RPMI7951 (cell line): ENCODE results near the gene ATG16L2. TPM values are rescaled to one million over a fixed set of nuclear protein-coding genes. Genes with fewer than 3 reads are reported as not detected.
A peak's percentile ranks its signal among the peaks of the same experiment; 100 is the strongest.
"Not testable (repeated sequence)": the region's sequence is repeated elsewhere in the genome, so short reads cannot be mapped to it uniquely, and the experiment has no call there.

Experiments used
- DNase-seq: peaks from one replicate; pipeline ENCODE4 v3.0.0-alpha.2; 2012; ENCODE audit warnings: low read depth
- total RNA-seq: library from RNA; depleted of rRNA; stranded (reverse); fragments of >200 nt; shearing (Covaris generic); gene quantifications from 2 replicates; pipeline ENCODE4 v1.2.3, GENCODE V29; 2014

The ATG16L2 gene
- total RNA-seq, 1 experiment from 2014 or later: 3.0 TPM

- no peak for DNase-seq
Measured at GRCh38 chr11:72802822-72803221, 11.4 kb upstream of the ATG16L2 start.

DNA sequence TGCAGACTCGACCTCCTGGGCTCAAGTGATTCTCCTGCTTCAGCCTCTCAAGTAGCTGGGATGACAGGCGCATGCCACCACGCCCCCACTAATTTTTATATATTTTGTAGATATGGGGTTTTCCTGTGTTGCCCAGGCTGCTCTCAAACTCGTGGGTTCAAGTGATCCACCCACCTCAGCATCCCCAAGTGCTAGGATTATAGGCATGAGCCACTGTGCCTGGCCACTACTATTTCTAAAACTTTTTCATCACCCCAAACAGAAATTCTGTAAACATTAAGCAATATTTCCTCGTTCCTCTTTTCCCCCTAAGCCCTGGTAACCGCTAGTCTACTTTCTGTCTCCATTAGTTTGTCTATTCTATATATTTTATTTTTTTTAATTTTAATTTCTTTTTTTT is 9.0 kb upstream of the ATG16L2 start:
- no peak for DNase-seq

GRCh38 chr11:72806378-72806777 is 7.8 kb upstream of the ATG16L2 start:
- not testable (repeated sequence) for DNase-seq

GRCh38 chr11:72807021-72807693 is 7.1 kb upstream of the ATG16L2 start:
- no peak for DNase-seq

- DNase-seq: no peak
Measured at GRCh38 chr11:72807792-72808191, 6.4 kb upstream of the ATG16L2 start.

GRCh38 chr11:72808331-72808798 is 5.8 kb upstream of the ATG16L2 start:
- no peak for DNase-seq

DNA sequence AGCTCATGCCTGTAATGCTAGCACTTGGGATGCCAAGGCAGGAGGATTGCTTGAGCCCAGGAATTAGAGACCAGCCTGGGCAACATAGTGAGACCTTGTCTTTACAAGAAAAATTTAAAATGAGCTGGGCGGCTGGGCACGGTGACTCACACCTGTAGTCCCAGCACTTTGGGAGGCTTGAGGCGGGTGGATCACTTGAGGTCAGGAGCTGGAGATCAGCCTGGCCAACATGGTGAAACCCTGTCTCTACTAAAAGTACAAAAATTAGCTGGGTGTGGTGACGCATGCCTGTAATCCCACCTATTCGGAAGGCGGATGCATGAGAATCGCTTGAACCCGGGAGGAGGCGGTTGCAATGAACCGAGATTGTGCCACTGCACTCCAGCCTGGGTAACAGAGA is 2.5 kb upstream of the ATG16L2 start:
- peak; percentile 59 for DNase-seq

- DNase-seq: peak; percentile 46
Measured at GRCh38 chr11:72812604-72812966, 1.6 kb upstream of the ATG16L2 start.

GRCh38 chr11:72812967-72813739 is 1.1 kb upstream of the ATG16L2 start:
- DNase-seq: peak; percentile 79

GRCh38 chr11:72813740-72814285 is 398 bp upstream of the ATG16L2 start:
- peak; percentile 79 for DNase-seq

GRCh38 chr11:72815110-72815618 is 953 bp downstream of the ATG16L2 start:
- DNase-seq: peak; percentile 46

- DNase-seq: no peak
Measured at GRCh38 chr11:72816404-72816990, 2.3 kb downstream of the ATG16L2 start.

DNA sequence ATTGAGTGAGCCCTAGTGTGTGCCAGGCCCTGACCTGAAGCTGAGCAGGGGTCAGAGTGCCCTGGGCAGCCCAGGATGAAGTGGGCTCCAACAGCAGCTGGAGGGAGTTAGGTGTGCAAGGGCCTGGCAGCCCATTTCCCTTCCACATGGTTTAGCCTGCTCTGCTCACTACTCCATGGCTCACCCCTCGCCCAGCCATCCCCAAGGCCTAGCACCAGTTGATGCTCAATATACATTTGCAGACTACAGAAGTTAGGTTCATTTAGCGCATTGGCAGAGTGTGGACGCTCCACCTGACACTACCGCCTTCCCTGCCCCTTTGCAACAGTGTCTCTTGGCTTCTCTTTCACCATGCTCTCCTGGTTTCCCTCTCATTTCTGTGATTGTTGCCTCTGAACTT is 3.8 kb downstream of the ATG16L2 start:
- DNase-seq: no peak

DNA sequence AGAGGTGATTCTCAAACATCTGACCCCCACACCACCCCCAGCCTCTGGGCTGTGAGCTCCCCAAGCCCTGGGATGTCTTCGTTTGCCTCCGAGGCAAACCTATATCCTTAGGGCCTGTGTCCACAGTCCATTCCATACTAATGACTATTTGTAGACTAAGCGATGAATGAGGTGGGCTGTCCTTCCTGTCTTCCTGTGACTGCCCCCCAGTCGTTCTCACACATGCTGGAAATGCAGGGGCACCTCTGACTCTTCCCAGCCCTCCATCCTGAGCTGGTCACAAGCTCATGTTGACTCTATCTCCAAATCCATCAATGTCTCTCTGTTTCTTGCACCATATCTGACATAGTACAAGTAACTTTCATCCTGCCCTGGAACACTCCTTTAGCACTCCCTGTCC is 4.8 kb downstream of the ATG16L2 start:
- DNase-seq: no peak

GRCh38 chr11:72820439-72821139 is 6.4 kb downstream of the ATG16L2 start:
- no peak for DNase-seq

GRCh38 chr11:72821221-72821919 is 7.2 kb downstream of the ATG16L2 start:
- DNase-seq: no peak

DNA sequence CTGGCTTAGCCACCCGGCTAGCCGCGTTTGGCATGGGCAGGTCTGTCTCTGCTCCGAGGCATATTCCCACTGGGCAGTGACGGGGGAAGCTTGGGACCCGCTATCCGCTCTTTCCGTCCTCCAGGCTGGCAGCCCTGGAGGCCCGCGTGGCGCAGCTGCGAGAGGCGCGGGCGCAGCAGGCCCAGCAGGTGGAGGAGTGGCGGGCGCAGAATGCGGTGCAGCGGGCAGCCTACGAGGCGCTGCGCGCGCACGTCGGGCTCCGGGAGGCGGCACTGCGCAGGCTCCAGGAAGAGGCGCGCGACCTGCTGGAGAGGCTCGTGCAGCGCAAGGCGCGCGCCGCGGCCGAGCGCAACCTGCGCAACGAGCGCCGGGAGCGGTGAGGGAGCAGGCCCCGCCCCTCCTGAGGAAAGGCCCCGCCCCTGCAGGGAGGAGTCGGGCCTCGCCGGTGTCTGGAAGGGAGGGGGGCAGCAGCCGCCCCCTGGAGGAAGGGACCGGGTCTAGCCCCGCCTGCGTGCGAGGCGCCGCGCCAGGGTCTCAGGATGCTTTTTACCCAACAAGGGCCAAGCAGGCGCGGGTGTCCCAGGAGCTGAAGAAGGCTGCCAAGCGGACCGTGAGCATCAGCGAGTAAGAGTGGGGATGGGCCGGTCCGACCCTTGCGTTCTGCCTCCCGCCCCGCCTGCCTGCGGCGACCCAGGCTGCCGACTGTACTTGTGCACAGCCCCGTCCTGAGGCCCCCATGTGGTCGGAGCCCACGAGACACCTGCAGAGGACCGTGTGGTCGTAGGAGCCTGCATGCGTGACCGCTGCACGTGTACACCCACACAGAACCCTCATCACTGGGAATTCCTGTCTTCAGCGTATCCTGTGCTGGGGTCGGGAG is 7.9 kb downstream of the ATG16L2 start:
- DNase-seq: peak; percentile 80

GRCh38 chr11:72823105-72823804 is 9.0 kb downstream of the ATG16L2 start:
- DNase-seq: no peak

GRCh38 chr11:72824020-72824419 is 9.8 kb downstream of the ATG16L2 start:
- no peak for DNase-seq
